ACC112 (cell line): Measurements from ENCODE around the gene MAP4K5.

Source experiments
- H2AFZ ChIP-seq: fragments of 200-600 bp; sonication (generic); one replicate; pipeline ENCODE4 v1.6.0; 2017; ENCODE audit warnings: antibody characterized with exemption, low read length; ENCODE audit not compliant: unreplicated experiment
- H3K27ac ChIP-seq: fragments of 200-600 bp; sonication (generic); 2 replicates; pipeline ENCODE4 v1.5.1; 2014; ENCODE audit warnings: low read depth, mild to moderate bottlenecking, antibody characterized with exemption, low read length, moderate library complexity
- H3K27me3 ChIP-seq: fragments of 200-600 bp; sonication (generic); 2 replicates; pipeline ENCODE4 v1.6.1; 2014; ENCODE audit warnings: mild to moderate bottlenecking, antibody characterized with exemption, low read length, moderate library complexity, mixed read lengths; ENCODE audit not compliant: insufficient read depth
- H3K36me3 ChIP-seq: fragments of 200-600 bp; sonication (generic); 2 replicates; pipeline ENCODE4 v1.6.1; 2016; ENCODE audit warnings: mild to moderate bottlenecking, antibody characterized with exemption, low read length, moderate library complexity, mixed read lengths; ENCODE audit not compliant: insufficient read depth
- H3K4me1 ChIP-seq: fragments of 200-600 bp; sonication (generic); one replicate; pipeline ENCODE4 v1.6.1; 2016; ENCODE audit warnings: low read length, mixed read lengths; ENCODE audit not compliant: insufficient read depth, unreplicated experiment, control insufficient read depth
- H3K4me3 ChIP-seq: fragments of 200-600 bp; sonication (generic); 2 replicates; pipeline ENCODE4 v1.5.1; 2014; ENCODE audit warnings: mild to moderate bottlenecking, low read depth, low read length
- H3K79me2 ChIP-seq: fragments of 200-600 bp; sonication (generic); one replicate; pipeline ENCODE4 v1.6.0; 2016; ENCODE audit warnings: low read length; ENCODE audit not compliant: control insufficient read depth, unreplicated experiment, insufficient read depth

Gene MAP4K5

DNA sequence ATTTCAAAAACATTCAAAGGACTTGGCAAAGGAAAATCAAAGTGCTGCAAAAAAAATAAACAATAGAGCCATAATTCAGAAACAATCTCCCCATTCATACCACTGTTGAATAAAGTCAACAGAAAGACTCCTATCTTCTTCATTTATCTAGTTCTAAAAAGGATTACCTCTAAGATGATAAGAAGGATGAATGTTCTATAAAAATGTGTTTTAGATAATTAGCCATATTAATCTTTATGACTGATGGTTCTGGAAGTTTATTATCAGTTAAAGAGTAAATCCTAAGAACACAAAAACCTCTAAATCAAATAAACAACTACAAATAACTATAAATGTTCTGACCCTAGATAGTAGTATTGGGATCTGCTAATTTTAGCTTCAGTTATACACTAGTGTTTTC is 97.8 kb downstream of the MAP4K5 start:
- Histone ChIP-seq H3K27me3 (no peaks in the 10 kb centered on the region), H3K36me3 (peaks cover 65% of the 10 kb centered on the region), H3K4me1 (no peaks in the 10 kb centered on the region), H3K27ac (no peak overlapping the region), H2AFZ (no peak overlapping the region), H3K79me2 (no peaks in the 10 kb centered on the region), H3K4me3 (no peak overlapping the region)

DNA sequence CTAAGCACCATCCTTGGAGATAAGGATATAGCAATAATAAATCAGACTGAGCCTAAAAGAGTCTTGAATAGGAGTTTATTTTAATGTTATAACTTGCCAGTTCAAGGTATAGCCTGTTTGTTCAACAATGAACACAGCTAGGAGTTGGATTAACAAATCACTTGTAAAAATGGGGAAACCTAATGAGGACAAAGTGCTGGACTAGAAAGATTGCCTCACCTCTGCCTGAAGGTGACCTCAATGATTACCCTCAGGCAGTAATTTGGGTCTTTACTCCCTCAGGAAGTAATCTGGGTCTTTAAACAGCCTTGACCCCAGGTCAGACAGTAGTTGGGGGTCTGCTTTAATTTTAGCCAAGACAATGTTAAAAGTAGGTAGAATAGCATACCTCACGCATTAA is 100.2 kb downstream of the MAP4K5 start:
- Histone ChIP-seq H2AFZ (no peak overlapping the region), H3K4me1 (no peaks in the 10 kb centered on the region), H3K27ac (no peak overlapping the region), H3K36me3 (peaks cover 51% of the 10 kb centered on the region), H3K79me2 (no peaks in the 10 kb centered on the region), H3K4me3 (no peak overlapping the region), H3K27me3 (no peaks in the 10 kb centered on the region)

DNA sequence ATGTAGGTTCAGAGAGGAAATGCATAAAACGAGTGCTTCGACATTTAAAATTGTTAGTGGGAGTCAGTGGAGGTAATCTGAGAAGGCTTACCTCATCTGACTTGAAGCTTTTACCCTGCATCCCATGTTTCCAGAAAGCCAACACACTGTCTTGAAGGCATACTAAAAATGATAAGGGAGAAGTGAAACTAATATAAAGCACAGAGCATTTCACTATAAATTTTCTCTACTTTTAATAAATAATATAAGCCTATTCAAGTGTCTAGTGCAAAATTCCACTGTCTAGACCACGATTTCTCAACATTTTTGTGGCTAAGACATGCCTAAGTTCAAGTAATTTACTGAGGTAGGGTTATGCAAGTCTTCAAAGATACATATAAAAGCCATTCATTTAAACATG is 106.6 kb downstream of the MAP4K5 start:
- Histone ChIP-seq H3K27me3 (no peaks in the 10 kb centered on the region), H2AFZ (no peak overlapping the region), H3K4me1 (no peaks in the 10 kb centered on the region), H3K4me3 (no peak overlapping the region), H3K36me3 (peaks cover 14% of the 10 kb centered on the region; the same call in 1 of the 2 replicates), H3K79me2 (no peaks in the 10 kb centered on the region), H3K27ac (no peak overlapping the region)

DNA sequence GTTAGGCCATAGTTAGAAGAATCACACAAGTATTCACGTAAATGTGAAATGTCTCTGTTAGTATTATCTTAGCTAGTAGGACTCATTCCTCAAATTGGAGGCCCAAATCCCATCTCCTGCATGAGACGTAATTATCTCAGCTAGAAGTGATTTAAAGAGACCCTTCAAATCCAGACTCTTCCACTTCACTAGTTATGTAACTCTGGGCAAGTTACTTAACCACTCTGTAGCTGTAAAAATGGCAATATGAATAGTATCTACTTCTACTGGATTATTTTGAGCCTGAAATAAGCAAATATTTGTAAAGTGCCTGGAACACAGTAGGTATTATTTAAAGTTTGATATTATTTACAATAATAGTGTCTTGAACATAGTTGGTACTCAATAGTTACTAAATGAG is 107.3 kb downstream of the MAP4K5 start:
- H3K4me3 ChIP-seq, result no peak overlapping the region
- H3K36me3 ChIP-seq, result peaks cover 15% of the 10 kb centered on the region; the same call in 1 of the 2 replicates
- no peak overlapping the region for H2AFZ ChIP-seq
- H3K79me2 ChIP-seq, result no peaks in the 10 kb centered on the region
- no peaks in the 10 kb centered on the region for H3K4me1 ChIP-seq
- H3K27ac ChIP-seq, result no peak overlapping the region
- no peaks in the 10 kb centered on the region for H3K27me3 ChIP-seq

DNA sequence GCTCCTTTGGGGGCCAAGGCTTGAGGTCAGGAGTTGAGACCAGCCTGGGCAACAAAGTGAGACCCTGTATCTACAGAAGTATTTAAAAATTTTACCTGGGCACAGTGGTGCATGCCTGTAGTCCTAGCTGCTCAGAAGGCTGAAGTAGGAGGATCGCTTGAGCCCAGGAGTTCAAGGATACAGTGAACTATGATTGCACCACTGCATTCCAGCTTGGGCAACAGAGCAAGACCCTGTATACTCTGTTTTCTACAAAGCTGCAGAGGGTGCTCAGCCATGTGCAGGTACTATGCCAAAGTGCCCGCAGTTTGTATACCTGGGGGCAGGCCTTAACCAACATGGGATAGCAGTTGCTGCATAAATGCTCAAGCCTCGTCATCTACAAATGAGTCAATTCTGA is 108.8 kb downstream of the MAP4K5 start:
- no peak overlapping the region for H3K27ac ChIP-seq
- H3K4me3 ChIP-seq, result no peak overlapping the region
- H3K79me2 ChIP-seq, result no peaks in the 10 kb centered on the region
- H3K36me3 ChIP-seq, result peaks cover 28% of the 10 kb centered on the region
- no peaks in the 10 kb centered on the region for H3K27me3 ChIP-seq
- H3K4me1 ChIP-seq, result peaks cover 1% of the 10 kb centered on the region
- H2AFZ ChIP-seq, result no peak overlapping the region

DNA sequence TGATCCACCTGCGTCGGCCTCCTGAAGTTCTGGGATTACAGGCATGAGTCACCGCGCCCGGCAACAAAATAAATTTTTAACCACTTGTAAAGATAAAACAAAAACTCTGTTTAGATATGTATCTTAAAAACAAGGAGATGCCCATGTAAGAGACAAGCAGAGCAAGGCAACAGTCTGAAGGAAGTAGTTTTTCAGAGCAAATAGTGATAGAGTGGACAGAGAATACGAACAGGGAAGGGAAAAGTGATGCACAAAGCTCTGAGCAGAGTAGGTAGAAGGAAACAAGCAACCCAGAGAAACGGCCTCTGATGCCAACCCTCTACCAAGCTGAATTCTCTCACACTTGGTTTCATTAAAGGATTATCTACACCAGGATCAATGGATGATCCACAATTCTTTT is 110.9 kb downstream of the MAP4K5 start:
- H3K36me3 ChIP-seq, result peaks cover 38% of the 10 kb centered on the region
- H3K27me3 ChIP-seq, result no peaks in the 10 kb centered on the region
- H2AFZ ChIP-seq, result no peak overlapping the region
- peaks cover 10% of the 10 kb centered on the region for H3K4me1 ChIP-seq
- H3K27ac ChIP-seq, result no peak overlapping the region
- H3K79me2 ChIP-seq, result no peaks in the 10 kb centered on the region
- H3K4me3 ChIP-seq, result no peak overlapping the region

DNA sequence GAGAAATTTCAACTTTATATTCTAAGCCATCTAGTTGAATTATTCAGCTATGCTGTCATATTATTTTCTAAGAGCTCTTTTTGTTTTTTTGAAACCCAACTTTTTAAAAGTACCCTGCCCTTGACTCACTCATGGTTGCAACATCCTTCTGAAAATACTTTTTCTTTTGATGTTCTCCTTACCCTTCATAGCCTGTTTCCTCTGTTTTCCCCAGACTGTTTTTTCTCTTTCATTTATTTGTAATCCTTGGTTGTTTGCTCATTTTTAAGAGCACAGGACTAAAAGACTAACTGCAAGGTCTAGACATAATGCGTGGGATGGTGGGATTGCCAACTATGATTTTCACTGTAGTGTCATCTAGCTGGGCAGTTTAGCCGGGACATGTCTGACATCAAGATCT is 114.5 kb downstream of the MAP4K5 start:
- Histone ChIP-seq H2AFZ (no peak overlapping the region), H3K36me3 (peaks cover 45% of the 10 kb centered on the region), H3K79me2 (no peaks in the 10 kb centered on the region), H3K4me1 (peaks cover 10% of the 10 kb centered on the region), H3K27me3 (no peaks in the 10 kb centered on the region), H3K4me3 (no peak overlapping the region), H3K27ac (peak overlapping the region; percentile 16)

DNA sequence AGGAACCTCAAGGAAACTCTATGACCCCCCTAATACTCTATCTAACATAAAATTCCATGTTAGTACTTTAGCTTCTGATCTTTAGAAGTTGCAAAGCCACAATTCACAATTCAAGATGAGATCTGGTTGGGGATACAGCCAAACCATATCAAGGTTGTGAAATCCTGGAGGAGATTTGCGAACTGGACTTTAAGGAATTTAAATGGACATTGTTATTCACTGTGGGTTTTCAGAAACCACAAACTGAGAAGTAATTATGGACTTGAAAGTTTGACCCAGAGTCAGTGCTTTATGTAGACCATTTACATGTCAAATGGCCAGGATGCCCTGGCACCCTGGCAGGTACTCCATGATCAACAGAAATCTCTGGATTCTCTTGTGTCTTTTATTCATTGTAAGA is 121.4 kb downstream of the MAP4K5 start:
- H3K27ac ChIP-seq, result no peak overlapping the region
- no peak overlapping the region for H3K4me3 ChIP-seq
- H3K4me1 ChIP-seq, result no peaks in the 10 kb centered on the region
- H2AFZ ChIP-seq, result no peak overlapping the region
- H3K36me3 ChIP-seq, result peaks cover 15% of the 10 kb centered on the region; the same call in 1 of the 2 replicates
- no peaks in the 10 kb centered on the region for H3K27me3 ChIP-seq
- H3K79me2 ChIP-seq, result no peaks in the 10 kb centered on the region

DNA sequence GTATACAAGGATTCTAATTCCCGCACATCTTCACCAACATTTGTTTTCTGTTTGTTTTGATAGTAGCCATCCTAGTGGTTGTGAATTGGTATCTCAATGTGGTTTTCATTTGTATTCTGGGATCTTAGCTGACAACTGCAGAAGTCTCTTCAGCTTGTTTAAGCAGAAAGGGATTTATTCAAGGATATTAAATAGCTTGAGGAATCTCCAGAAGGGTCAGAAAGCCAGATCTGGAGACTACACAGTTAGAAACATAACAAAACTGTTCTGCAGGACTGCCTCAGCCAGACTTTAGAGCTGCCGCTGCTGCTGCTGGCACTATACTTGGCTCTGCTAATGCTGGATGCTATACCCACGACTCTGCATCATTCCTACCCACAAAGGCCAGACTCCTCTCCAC is 122.3 kb downstream of the MAP4K5 start:
- Histone ChIP-seq H3K36me3 (peaks cover 15% of the 10 kb centered on the region; the same call in 1 of the 2 replicates), H2AFZ (no peak overlapping the region), H3K27me3 (no peaks in the 10 kb centered on the region), H3K79me2 (no peaks in the 10 kb centered on the region), H3K27ac (no peak overlapping the region), H3K4me3 (no peak overlapping the region), H3K4me1 (no peaks in the 10 kb centered on the region)

DNA sequence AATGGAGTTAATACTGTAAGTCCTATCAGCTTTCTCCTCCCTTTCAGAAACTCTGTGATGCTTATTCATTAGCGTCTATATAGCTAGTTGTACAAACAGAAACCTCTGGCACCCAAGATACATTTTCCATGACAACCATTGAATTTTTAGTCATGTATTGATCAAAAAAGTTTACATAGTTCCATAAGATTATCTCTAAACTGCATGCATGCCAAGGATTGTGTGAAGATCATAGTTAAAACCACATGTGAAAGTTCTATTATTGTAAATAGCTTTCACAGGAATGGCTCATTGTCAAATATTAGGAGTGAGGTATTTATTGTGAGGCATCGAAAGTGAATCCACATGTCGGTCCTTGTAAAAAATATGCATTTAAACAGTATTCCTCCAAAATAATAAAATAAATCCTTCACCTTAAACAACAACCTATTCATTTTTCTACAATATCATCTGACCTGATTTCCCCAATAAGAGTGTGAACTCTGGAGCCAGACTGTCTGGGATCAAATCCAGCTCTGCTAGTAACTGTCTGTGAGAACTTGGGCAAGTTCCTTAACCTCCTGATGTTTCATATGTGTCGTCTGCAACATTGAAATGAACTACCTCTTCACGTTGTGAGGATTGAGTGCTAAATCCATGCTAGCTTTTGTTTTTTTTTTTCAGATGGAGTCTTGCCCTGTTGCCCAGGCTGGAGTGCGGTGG is 125.1 kb downstream of the MAP4K5 start:
- H2AFZ ChIP-seq, result no peak overlapping the region
- H3K27ac ChIP-seq, result no peak overlapping the region
- H3K4me3 ChIP-seq, result no peak overlapping the region
- H3K27me3 ChIP-seq, result no peaks in the 10 kb centered on the region
- peaks cover 8% of the 10 kb centered on the region; the same call in 1 of the 2 replicates for H3K36me3 ChIP-seq
- H3K4me1 ChIP-seq, result peaks cover 4% of the 10 kb centered on the region
- no peaks in the 10 kb centered on the region for H3K79me2 ChIP-seq

DNA sequence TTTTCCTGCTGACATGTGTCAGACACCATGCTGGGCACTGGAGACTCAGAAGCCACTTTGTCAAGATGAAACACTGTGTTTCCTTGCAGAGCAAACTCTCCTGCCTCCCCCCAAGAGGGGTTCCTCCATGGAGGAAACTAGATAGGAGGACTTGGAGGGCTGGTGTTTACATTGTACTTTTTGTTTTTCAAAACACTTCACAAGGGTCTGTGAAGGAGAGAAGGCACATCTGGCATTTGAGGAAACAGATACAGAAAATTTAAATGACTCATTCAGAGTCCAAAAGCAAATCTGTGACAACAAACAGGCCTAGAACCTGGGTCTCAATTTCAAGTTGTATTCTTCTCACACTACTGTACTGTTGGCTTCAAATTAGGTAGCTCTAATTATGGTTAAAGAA is 128.9 kb downstream of the MAP4K5 start:
- peaks cover 17% of the 10 kb centered on the region for H3K4me1 ChIP-seq
- no peaks in the 10 kb centered on the region for H3K79me2 ChIP-seq
- no peak overlapping the region for H2AFZ ChIP-seq
- H3K27me3 ChIP-seq, result no peaks in the 10 kb centered on the region
- no peaks in the 10 kb centered on the region for H3K36me3 ChIP-seq
- no peak overlapping the region for H3K4me3 ChIP-seq
- H3K27ac ChIP-seq, result no peak overlapping the region
